ENCODE data around the gene DISC1. TPM values are rescaled to one million over a fixed set of nuclear protein-coding genes. Genes with fewer than 3 reads are reported as not detected.

DISC1 gene
- total RNA-seq, 3 donors from 2014 or later: 12.1 to 18.9 (median 12.4) TPM

DNA sequence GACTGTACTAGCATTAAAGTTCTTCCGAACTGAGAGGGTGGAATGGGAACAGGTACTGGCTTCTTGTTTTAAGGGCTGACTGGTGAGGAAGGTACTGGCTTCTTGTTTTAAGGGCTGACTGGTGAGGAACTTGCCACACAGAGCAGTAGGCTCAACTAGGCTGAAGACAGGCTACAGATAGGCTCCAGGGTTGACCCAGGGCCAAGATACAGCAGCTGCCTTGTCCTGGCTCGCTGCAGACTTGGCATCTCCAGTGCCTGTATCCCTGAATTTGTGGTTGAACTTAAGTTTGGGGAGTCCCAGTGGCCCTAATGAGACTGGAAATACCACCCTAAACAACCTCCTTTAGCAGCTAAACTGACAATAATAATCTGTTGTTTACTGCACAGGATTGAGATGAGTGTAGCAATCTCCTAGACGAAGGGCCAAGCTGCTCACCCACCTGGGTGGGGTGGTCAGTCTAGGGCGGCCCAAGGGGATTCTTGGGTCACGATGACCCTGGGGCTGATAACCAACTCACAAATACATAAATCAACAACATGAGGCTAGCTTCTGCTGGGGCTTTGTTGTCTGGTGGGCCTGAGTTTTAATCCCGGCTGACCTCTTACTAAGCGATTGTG is 227.1 kb downstream of the DISC1 start:
- no peak for DNase-seq (ENCODE audit: low spot score in 2 of 2)
- no peaks in the 10 kb centered on the region for H3K36me3 ChIP-seq
- H3K9me3 ChIP-seq: no peaks in the 10 kb centered on the region
- H3K4me1 ChIP-seq: no peaks in the 10 kb centered on the region
- TF ChIP-seq, protein P1, sequence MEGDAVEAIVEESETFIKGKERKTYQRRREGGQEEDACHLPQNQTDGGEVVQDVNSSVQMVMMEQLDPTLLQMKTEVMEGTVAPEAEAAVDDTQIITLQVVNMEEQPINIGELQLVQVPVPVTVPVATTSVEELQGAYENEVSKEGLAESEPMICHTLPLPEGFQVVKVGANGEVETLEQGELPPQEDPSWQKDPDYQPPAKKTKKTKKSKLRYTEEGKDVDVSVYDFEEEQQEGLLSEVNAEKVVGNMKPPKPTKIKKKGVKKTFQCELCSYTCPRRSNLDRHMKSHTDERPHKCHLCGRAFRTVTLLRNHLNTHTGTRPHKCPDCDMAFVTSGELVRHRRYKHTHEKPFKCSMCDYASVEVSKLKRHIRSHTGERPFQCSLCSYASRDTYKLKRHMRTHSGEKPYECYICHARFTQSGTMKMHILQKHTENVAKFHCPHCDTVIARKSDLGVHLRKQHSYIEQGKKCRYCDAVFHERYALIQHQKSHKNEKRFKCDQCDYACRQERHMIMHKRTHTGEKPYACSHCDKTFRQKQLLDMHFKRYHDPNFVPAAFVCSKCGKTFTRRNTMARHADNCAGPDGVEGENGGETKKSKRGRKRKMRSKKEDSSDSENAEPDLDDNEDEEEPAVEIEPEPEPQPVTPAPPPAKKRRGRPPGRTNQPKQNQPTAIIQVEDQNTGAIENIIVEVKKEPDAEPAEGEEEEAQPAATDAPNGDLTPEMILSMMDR (IDR thresholded peaks at IDR 0.05): no peak
- no peak for TF ChIP-seq POLR2A (IDR thresholded peaks at IDR 0.05)
- no peak for TF ChIP-seq POLR2AphosphoS5 (IDR thresholded peaks at IDR 0.05)
- intact Hi-C loops (cut with DNase I; ENCODE audit: low total_unique reads): no loop called here
- H3K27me3 ChIP-seq: no peaks in the 10 kb centered on the region
- H3K27ac ChIP-seq: no peak overlapping the region
- H3K4me3 ChIP-seq: no peak overlapping the region

- Histone ChIP-seq H3K9me3 (no peaks in the 10 kb centered on the region), H3K27ac (no peak overlapping the region), H3K4me3 (no peak overlapping the region), H3K27me3 (no peaks in the 10 kb centered on the region), H3K4me1 (no peaks in the 10 kb centered on the region), H3K36me3 (no peaks in the 10 kb centered on the region)
- no peak for DNase-seq (ENCODE audit: low spot score in 2 of 2)
- TF ChIP-seq, protein P1 (IDR thresholded peaks at IDR 0.05): no peak
- TF ChIP-seq POLR2AphosphoS5 (IDR thresholded peaks at IDR 0.05) (no peak), POLR2A (IDR thresholded peaks at IDR 0.05) (no peak)
- intact Hi-C loops (cut with DNase I; ENCODE audit: low total_unique reads): no loop called here
Observed at GRCh38 chr1:231855361-231855760, 228.8 kb downstream of the DISC1 start.

DNA sequence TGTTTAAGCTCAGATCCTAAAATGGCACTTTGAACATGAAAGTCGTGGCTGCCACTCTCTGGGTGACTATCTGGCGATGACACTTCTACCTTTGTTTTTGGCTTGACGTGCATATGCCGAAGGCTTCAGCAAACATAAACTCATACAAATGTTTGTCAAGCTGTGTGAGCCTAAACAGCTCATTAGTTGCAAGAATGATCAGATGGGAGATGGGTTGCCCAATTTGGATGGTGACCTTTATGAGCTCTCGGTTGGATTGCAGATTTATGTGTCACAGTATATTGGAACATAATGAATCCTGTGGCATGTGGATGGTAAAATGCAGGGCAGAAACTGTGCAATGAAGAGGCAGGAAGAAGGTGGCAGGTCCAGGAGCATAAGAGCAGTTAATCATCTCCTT is 229.3 kb downstream of the DISC1 start:
- no peak for DNase-seq (ENCODE audit: low spot score in 2 of 2)
- Histone ChIP-seq H3K9me3 (no peaks in the 10 kb centered on the region), H3K27me3 (no peaks in the 10 kb centered on the region), H3K27ac (no peak overlapping the region), H3K4me1 (no peaks in the 10 kb centered on the region), H3K4me3 (no peak overlapping the region), H3K36me3 (no peaks in the 10 kb centered on the region)
- TF ChIP-seq, protein P1 (IDR thresholded peaks at IDR 0.05): no peak
- TF ChIP-seq POLR2A (IDR thresholded peaks at IDR 0.05) (no peak), POLR2AphosphoS5 (IDR thresholded peaks at IDR 0.05) (no peak)
- intact Hi-C loops (cut with DNase I; ENCODE audit: low total_unique reads): no loop called here

- TF ChIP-seq, protein P1 (IDR thresholded peaks at IDR 0.05): no peak
- TF ChIP-seq POLR2AphosphoS5 (IDR thresholded peaks at IDR 0.05) (no peak), POLR2A (IDR thresholded peaks at IDR 0.05) (no peak)
- no peak overlapping the region for H3K27ac ChIP-seq
- intact Hi-C loops (cut with DNase I; ENCODE audit: low total_unique reads): no loop called here
- DNase-seq (ENCODE audit: low spot score in 2 of 2): no peak
- H3K4me3 ChIP-seq: no peak overlapping the region
- no peaks in the 10 kb centered on the region for H3K4me1 ChIP-seq
- no peaks in the 10 kb centered on the region for H3K36me3 ChIP-seq
- no peaks in the 10 kb centered on the region for H3K9me3 ChIP-seq
- H3K27me3 ChIP-seq: no peaks in the 10 kb centered on the region
Observed at GRCh38 chr1:231856426-231856825, 229.8 kb downstream of the DISC1 start.

DNA sequence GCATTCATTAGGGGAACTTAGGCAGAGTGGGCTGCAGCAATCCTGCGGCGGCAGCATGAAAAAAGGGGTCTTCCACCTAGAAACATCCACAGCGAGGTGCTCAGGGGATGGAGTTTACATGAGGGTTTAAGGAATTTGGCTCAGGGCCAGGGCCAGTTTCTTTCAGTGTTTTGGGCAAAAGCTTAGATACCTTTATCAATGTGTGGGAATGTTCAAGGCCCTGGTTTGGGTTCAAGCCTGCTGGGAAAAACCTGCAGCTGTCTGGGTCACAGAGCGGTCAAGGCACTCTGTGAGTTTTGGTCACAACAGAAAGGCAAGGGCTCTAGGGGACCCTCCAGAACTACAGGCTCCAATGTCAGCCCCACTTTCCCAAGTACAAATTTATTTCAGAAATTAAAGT is 230.3 kb downstream of the DISC1 start:
- intact Hi-C loops (cut with DNase I; ENCODE audit: low total_unique reads): no loop called here
- no peak for TF ChIP-seq POLR2A (IDR thresholded peaks at IDR 0.05)
- no peak for TF ChIP-seq POLR2AphosphoS5 (IDR thresholded peaks at IDR 0.05)
- TF ChIP-seq, protein P1 (IDR thresholded peaks at IDR 0.05): no peak
- no peaks in the 10 kb centered on the region for H3K36me3 ChIP-seq
- H3K4me1 ChIP-seq: no peaks in the 10 kb centered on the region
- H3K9me3 ChIP-seq: no peaks in the 10 kb centered on the region
- no peak overlapping the region for H3K4me3 ChIP-seq
- no peaks in the 10 kb centered on the region for H3K27me3 ChIP-seq
- DNase-seq (ENCODE audit: low spot score in 2 of 2): no peak
- H3K27ac ChIP-seq: no peak overlapping the region
